ENCODE measurements around the gene KRT3.

The KRT3 gene

GRCh38 chr12:52813203-52813819 lies 17.4 kb upstream of the KRT3 start:
- no peak for DNase-seq

GRCh38 chr12:52812749-52813148 lies 16.8 kb upstream of the KRT3 start:
- no peak for DNase-seq

- no peak for DNase-seq
Measured at GRCh38 chr12:52812073-52812400, 16.1 kb upstream of the KRT3 start.

GRCh38 chr12:52811191-52812072 lies 15.5 kb upstream of the KRT3 start:
- no peak for DNase-seq

DNA sequence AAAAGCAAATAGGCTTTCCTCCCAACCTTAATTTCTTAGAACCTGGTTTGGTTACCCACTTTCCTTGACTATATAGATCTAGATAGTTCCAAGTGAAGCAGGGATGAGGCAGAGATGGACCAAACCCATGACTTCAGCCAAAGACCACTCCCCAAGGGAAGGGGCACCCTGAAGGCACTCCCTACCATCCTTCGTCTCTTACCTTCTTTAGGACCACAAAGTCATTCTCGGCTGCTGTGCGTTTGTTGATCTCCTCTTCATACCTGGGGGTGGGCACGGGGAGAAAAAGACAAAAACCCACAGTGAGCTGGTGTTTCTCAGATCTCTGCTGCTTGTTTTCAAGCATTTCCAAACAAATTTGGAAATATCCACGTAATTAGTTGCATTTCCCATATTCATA lies 14.6 kb upstream of the KRT3 start:
- no peak for DNase-seq

DNA sequence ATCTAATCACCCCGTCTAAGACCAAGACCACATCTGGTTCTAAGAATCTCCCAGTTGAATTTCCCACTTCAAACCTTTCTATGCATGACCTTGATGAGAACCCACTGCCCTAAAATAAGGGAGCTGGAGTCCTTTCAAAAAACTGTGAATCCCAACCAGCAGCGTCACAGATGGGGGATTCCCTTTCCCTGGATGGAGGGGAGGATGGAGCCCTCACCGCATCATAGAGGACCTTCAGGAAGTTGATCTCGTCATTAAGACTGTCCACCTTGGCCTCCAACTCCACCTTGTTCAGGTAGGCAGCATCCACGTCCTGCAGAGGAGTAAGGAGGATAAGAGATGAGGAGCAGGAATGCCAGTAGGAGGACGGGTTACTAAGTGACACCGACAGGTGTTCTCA lies 13.2 kb upstream of the KRT3 start:
- DNase-seq: no peak

- DNase-seq: no peak
Measured at GRCh38 chr12:52808573-52809160, 12.8 kb upstream of the KRT3 start.

GRCh38 chr12:52807544-52808470 lies 11.9 kb upstream of the KRT3 start:
- DNase-seq: no peak

- DNase-seq: no peak
Measured at GRCh38 chr12:52806821-52807543, 11.1 kb upstream of the KRT3 start.

- DNase-seq: no peak
Measured at GRCh38 chr12:52806169-52806811, 10.4 kb upstream of the KRT3 start.

DNA sequence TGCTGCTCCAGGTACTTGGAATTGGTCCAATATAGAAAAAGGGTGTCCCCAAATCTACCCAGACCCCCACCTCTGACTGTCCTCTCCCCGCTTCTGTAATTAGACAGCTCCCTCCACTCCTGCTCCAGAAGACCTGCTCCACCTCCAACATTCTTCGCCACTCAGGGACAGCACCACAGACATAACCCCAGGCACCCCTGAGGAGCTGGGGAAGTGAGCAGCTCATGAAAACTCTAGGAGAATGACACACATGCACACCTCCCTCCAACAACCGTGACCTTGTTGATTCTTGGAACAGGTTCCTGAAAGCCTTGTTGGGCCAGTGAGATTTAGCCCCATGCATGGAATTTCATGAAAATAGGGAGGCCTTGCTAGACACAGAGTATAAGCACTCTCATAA lies 9.8 kb upstream of the KRT3 start:
- DNase-seq: no peak

GRCh38 chr12:52805000-52805399 lies 9.1 kb upstream of the KRT3 start:
- no peak for DNase-seq

- no peak for DNase-seq
Measured at GRCh38 chr12:52802442-52802841, 6.5 kb upstream of the KRT3 start.

GRCh38 chr12:52801773-52802172 lies 5.9 kb upstream of the KRT3 start:
- DNase-seq: no peak

- DNase-seq: no peak
Measured at GRCh38 chr12:52800259-52800917, 4.5 kb upstream of the KRT3 start.

GRCh38 chr12:52799505-52800211 lies 3.7 kb upstream of the KRT3 start:
- DNase-seq: no peak

- DNase-seq: no peak
Measured at GRCh38 chr12:52798671-52799504, 3.0 kb upstream of the KRT3 start.

DNA sequence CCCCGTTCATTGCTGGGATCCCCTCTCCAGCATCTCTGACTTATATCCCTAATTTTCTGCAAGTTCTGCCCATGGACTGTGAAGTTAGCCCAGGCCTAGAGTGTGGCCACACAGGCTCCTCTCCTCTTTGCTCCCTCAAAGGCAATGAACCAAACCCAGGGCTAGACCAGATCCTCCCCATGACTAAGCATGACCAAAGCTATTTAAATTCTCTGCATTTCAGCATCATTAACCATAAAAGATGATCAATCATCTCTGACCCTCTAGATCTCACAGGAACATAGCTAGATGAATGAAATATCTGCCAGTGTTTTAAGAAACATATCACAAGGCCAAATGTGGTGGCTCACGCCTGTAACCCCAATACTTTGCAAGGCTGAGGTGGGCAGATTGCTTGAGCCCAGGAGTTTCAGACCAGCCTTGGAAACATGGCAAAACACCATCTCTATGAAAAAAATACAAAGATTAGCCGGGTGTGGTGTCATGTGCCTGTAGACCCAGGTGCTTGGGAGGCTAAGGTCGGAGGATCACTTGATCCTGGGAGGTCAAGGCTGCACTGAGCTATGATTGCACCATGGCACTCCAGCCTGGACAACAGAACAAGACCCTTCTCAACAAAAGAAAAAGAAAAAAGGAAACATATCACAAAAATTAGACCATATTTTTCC lies 2.2 kb upstream of the KRT3 start:
- DNase-seq: no peak

DNA sequence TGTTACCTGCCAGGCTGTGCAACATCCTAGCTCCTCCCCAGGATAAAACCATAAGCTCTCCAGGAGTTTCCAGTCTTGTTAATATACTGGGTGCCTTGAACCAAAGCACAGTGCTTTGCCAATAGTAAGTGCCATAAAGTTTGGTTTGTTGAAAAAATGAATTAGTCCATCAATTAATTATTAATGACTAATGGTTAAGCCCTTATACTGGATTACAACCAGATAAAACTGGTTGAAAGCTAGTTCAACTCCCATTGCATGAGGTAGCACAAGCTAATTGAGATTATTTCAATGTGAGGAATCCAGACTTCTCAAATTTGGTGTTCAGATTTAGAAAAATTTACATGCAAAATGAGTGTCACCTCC lies 1.6 kb upstream of the KRT3 start:
- no peak for DNase-seq
